NCI-H146 treated with DMSO at 0.1 percent for 48 hours (cell line): Measurements from ENCODE around the gene ATN1.

Experiments
- DNase-seq: peaks from one replicate; lab custom pipeline; 2025; ENCODE audit not compliant: unreplicated experiment; lab: John Stamatoyannopoulos, UW

The ATN1 gene

DNA sequence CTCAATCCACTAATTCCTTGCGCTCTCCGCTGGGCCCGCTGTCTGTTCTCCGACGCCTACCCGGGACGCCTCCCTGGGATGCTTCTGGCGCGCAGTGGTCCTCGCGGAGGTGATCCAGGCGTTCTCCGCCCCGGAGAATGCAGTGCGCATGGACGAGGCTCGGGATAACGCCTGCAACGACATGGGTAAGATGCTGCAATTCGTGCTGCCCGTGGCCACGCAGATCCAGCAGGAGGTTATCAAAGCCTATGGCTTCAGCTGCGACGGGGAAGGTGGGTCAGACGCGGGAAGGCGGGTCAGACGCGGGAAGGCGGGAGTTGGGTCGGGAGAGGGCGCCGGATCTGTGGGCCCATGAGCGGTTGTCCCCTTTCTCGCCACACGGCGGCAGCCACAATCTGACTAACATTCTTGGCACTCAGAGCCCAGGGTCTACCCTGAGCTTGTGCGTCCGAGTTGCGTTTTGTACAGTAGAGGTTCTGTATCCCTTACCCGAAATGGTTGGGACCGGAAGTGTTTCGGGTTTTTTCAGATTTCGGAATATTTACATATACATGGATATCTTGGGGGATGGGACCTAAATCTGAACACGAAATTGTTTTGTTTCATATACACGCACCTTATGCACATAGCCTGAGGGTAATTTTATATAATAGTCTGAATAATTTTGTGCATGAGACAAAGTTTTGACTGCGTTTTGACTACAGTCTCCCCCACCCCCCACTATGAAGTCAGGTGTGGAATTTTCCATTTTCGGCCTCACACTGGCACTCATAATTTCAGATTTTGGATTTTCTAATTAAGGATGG, 16.8 kb downstream of the ATN1 start:
- DNase-seq: peak; percentile 98

- no peak for DNase-seq
Measured at GRCh38 chr12:6945613-6946012, 17.9 kb downstream of the ATN1 start.

DNA sequence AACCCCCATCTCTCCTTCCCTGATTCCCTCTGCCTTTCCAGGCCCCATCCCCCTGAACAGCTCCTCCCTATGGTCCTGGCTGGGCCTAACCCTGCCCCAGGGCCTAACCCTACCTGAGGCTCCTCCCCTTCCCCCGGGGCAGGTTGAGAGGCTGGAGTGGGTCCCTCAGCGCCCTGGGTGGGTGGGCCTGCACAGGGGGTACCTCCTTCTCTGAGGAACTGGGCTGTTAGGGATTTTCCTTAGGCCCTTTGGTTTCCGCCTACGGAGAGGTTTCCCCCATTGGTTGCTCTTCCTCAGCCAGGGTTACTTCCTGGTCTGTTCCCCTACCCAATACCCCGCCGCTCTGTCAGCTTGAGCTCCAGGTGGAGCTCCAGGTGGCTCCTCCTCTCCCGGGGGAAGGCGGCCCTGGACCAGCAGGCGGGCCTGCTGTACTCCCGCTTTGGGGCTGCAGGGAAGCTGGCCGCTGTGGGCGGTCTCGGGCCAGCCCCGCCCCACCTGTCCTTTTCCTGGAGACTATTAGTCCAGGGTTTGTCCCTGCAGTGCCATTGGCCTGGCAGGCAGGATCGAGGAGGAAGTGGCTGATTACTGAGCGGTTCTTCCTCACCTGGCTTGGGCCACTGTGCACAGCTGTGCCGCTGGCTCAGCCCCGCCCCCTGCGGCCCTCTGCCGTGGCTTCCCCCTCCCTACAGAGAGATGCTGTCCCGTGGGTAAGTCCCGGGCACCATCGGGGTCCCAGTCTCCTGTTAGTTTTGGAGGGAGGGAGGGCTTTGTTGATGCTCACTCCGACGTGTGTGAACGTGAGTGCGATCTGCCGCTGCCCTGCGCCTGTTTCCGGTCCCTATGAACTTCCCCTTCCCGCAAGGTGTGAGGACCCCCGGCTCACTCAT, 18.5 kb downstream of the ATN1 start:
- peak; percentile 100 for DNase-seq

DNA sequence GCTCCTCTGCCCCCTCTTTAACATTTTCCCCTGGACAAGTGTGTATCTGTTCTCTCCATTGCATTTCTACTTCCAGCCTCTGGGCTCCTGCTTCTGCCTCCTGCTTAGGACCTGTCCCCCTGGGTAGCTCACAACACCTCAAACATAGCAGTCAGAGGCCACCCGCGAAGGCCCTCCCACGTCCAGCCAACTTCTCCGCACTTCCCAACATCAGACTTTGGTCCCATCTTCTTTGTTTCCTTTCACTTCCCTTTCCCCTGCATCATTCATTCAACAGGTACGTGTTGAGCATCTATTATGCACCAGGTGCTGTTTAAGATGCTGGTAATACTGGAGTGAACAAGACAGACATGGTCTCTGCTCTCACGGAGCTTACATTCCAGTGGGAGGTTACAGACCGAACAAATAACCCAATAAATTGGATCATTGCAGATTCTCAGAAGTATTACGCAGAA, 19.2 kb downstream of the ATN1 start:
- DNase-seq: no peak

GRCh38 chr12:6947615-6948014, 19.9 kb downstream of the ATN1 start:
- no peak for DNase-seq

- DNase-seq: no peak
Measured at GRCh38 chr12:6948873-6949594, 21.3 kb downstream of the ATN1 start.

- no peak for DNase-seq
Measured at GRCh38 chr12:6950401-6950801, 22.6 kb downstream of the ATN1 start.

GRCh38 chr12:6950811-6951540, 23.2 kb downstream of the ATN1 start, which contains the start of gene PTPN6:
TSS of gene PTPN6 (plus strand) at chr12:6951356. CDS start at chr12:6951513, 157 bp downstream.
- DNase-seq: no peak

DNA sequence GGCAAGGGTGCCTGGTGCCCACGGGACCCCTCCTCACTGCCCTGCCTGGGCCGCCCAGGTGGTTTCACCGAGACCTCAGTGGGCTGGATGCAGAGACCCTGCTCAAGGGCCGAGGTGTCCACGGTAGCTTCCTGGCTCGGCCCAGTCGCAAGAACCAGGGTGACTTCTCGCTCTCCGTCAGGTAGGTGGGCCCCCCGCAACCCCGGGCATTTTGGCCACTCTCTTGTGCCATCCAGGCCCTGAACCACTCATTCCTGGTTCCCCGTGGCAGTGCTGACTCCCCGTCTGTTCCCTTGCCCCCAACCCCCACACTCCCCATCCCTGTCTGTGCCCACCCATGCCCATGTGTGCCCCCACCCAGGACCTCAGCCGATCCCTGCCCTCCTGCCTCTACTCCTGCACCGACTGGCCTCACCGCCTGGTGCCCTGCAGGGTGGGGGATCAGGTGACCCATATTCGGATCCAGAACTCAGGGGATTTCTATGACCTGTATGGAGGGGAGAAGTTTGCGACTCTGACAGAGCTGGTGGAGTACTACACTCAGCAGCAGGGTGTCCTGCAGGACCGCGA, 23.9 kb downstream of the ATN1 start:
- no peak for DNase-seq

- DNase-seq: no peak
Measured at GRCh38 chr12:6952121-6952862, 24.5 kb downstream of the ATN1 start.

GRCh38 chr12:6952863-6953441, 25.2 kb downstream of the ATN1 start:
- no peak for DNase-seq

GRCh38 chr12:6953442-6954315, 25.9 kb downstream of the ATN1 start:
- DNase-seq: no peak

GRCh38 chr12:6954316-6955107, 26.8 kb downstream of the ATN1 start:
- DNase-seq: no peak

DNA sequence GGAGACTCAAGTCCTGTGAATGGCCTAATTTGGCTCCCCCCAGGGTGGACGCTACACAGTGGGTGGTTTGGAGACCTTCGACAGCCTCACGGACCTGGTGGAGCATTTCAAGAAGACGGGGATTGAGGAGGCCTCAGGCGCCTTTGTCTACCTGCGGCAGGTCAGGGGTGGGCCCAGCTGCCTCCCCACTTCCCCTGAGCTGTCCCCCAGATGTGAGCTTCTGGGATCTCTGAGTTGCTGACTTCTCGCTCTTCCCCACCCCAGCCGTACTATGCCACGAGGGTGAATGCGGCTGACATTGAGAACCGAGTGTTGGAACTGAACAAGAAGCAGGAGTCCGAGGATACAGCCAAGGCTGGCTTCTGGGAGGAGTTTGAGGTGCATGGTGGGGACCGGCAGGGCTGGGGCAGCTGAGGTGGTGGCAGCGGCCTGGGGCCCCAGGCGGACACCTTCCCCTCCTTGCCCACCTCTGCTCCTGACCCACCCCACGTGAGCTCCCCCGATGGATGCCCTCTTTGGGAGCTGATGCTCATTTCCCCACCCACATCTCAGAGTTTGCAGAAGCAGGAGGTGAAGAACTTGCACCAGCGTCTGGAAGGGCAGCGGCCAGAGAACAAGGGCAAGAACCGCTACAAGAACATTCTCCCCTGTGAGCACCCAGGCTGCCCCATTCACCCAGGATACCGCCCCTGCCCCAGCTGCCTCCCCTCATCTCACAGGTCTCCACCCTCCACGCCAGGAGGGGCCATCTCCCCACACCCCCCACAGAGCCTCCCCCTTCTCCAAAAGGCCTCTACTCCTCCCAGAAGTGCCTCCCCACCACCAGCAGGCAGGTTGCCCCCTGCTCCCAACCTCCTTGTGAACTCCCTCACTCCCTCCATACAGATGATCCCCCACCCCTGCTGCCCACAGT, 27.6 kb downstream of the ATN1 start:
- DNase-seq: no peak

- DNase-seq: no peak
Measured at GRCh38 chr12:6956021-6956727, 28.4 kb downstream of the ATN1 start.
